GM23338 (cell line): Measurements from ENCODE around the gene CWC15. TPM values are rescaled to one million over a fixed set of nuclear protein-coding genes. Genes with fewer than 3 reads are reported as not detected.

Source experiments
- ATAC-seq: fragments of 200-7000 bp; cut with Tn5 transposase; 3 replicates; pipeline ENCODE4 v1.9.1; 2020
- DNase-seq: peaks from one replicate; pipeline ENCODE4 v3.0.0-alpha.2; 2015; ENCODE audit warnings: low spot score
- H2AFZ ChIP-seq: fragments of 200-600 bp; sonication (generic); 2 replicates; pipeline ENCODE4 v1.8.0; 2016; ENCODE audit warnings: antibody characterized with exemption, mild to moderate bottlenecking, moderate library complexity
- H3F3A ChIP-seq: fragments of 200-600 bp; sonication (generic); replicated peaks from 2 replicates; pipeline ENCODE4 v1.8.0; 2017; ENCODE audit warnings: antibody characterized with exemption, mixed run types, low read depth
- H3K27ac ChIP-seq: fragments of 200-600 bp; sonication (generic); 2 replicates; pipeline ENCODE4 v1.6.1; 2016; ENCODE audit warnings: low read depth
- H3K27me3 ChIP-seq: fragments of 200-600 bp; sonication (generic); 2 replicates; pipeline ENCODE4 v1.8.0; 2016; ENCODE audit warnings: mild to moderate bottlenecking, mixed run types, moderate library complexity; ENCODE audit not compliant: insufficient read depth
- H3K36me3 ChIP-seq: fragments of 200-600 bp; sonication (generic); 2 replicates; pipeline ENCODE4 v1.8.0; 2016; ENCODE audit warnings: mild to moderate bottlenecking; ENCODE audit not compliant: insufficient read depth
- H3K4me1 ChIP-seq: fragments of 200-600 bp; sonication (generic); 2 replicates; pipeline ENCODE4 v1.8.0; 2016; ENCODE audit warnings: mild to moderate bottlenecking, moderate library complexity; ENCODE audit not compliant: insufficient read depth
- H3K4me2 ChIP-seq: fragments of 200-600 bp; sonication (generic); 2 replicates; pipeline ENCODE4 v1.7.1; 2017; ENCODE audit warnings: mixed run types
- H3K4me3 ChIP-seq: fragments of 200-600 bp; sonication (generic); 2 replicates; pipeline ENCODE4 v1.6.1; 2016; ENCODE audit warnings: mixed run types
- H3K79me2 ChIP-seq: fragments of 200-600 bp; sonication (generic); replicated peaks from 2 replicates; pipeline ENCODE4 v1.8.0; 2017; ENCODE audit warnings: mild to moderate bottlenecking; ENCODE audit not compliant: insufficient read depth
- H3K9me2 ChIP-seq: fragments of 200-600 bp; sonication (generic); 2 replicates; pipeline ENCODE4 v1.8.0; 2017; ENCODE audit not compliant: insufficient read depth
- H4K20me1 ChIP-seq: fragments of 200-600 bp; sonication (generic); replicated peaks from 2 replicates; pipeline ENCODE4 v1.8.0; 2017; ENCODE audit warnings: mild to moderate bottlenecking; ENCODE audit not compliant: insufficient read depth
- H3K27ac Mint-ChIP-seq: 2 replicates; pipeline ENCODE4 v1.8.0; 2020; ENCODE audit warnings: inconsistent platforms, mild to moderate bottlenecking, moderate library complexity, mixed read lengths
- H3K27me3 Mint-ChIP-seq: 3 replicates; pipeline ENCODE4 v1.8.0; 2022; ENCODE audit warnings: low read depth, mild to moderate bottlenecking, moderate library complexity, mixed read lengths, inconsistent platforms; ENCODE audit not compliant: insufficient read depth, poor library complexity
- H3K36me3 Mint-ChIP-seq: 3 replicates; pipeline ENCODE4 v1.8.0; 2021; ENCODE audit warnings: low read depth, mild to moderate bottlenecking, inconsistent platforms, moderate library complexity, mixed read lengths
- H3K4me1 Mint-ChIP-seq: 3 replicates; pipeline ENCODE4 v1.8.0; 2020; ENCODE audit warnings: mild to moderate bottlenecking, inconsistent platforms, mixed read lengths
- H3K4me3 Mint-ChIP-seq: 3 replicates; pipeline ENCODE4 v1.8.0; 2021; ENCODE audit warnings: moderate library complexity, mild to moderate bottlenecking, inconsistent platforms, mixed read lengths
- H3K9me3 Mint-ChIP-seq: 3 replicates; pipeline ENCODE4 v1.8.0; 2020; ENCODE audit warnings: moderate library complexity, mild to moderate bottlenecking, inconsistent platforms, mixed read lengths
- CTCF ChIP-seq, 2 experiments: fragments of 200-600 bp in 1 of 2; sonication (generic) in 1 of 2; conservative IDR thresholded peaks; 2 replicates each; pipeline versions ENCODE4 v1.5.1 to v1.6.1; 2016 to 2017; ENCODE audit warnings: antibody characterized with exemption in 2 of 2, low read depth in 2 of 2, mild to moderate bottlenecking in 2 of 2, moderate library complexity in 1 of 2
- EZH2phosphoT487 ChIP-seq: fragments of 200-600 bp; sonication (generic); IDR thresholded peaks from one replicate; pipeline ENCODE4 v1.8.1; 2018; ENCODE audit warnings: antibody characterized with exemption; ENCODE audit not compliant: unreplicated experiment
- NANOG ChIP-seq: IDR thresholded peaks from 2 replicates; pipeline ENCODE4 v1.6.1; 2016; ENCODE audit warnings: antibody characterized with exemption, borderline replicate concordance
- POLR2AphosphoS5 ChIP-seq: IDR thresholded peaks from 2 replicates; pipeline ENCODE4 v1.6.1; 2016; ENCODE audit warnings: antibody characterized with exemption, low read depth
- ZNF114 ChIP-seq: fragments of 250-450 bp; sonication (Bioruptor Pico); IDR thresholded peaks from 2 replicates; pipeline ENCODE4 v1.5.0; 2020; ENCODE audit warnings: mild to moderate bottlenecking, moderate library complexity
- ZNF462 ChIP-seq: fragments of 250-450 bp; sonication (Bioruptor Pico); IDR thresholded peaks from 2 replicates; pipeline ENCODE4 v1.5.0; 2020; ENCODE audit warnings: mild to moderate bottlenecking, moderate library complexity
- polyA plus RNA-seq: library from polyadenylated mRNA; unstranded; fragments of >200 nt; fragmentation: Nextera tagmentation; extraction: Ambion mirVana; gene quantifications from 2 replicates; pipeline ENCODE4 v1.2.1, GENCODE V29; 2016
- total RNA-seq: library from RNA; depleted of rRNA; stranded (reverse); fragments of >200 nt; shearing (Covaris generic); gene quantifications from 2 replicates; pipeline ENCODE4 v1.2.3, GENCODE V29; 2014
- TF ChIP-seq, protein P1 (sequence below): IDR thresholded peaks from 2 replicates; pipeline ENCODE4 v1.6.1; 2016; ENCODE audit warnings: antibody characterized with exemption

CWC15 gene
- total and polyA plus RNA-seq, 2 experiments from 2014 or later, result 31.9 to 168 TPM

- Mint-ChIP-seq H3K9me3 (no peaks in the 10 kb centered on the region), H3K36me3 (no peaks in the 10 kb centered on the region), H3K4me1 (no peaks in the 10 kb centered on the region), H3K4me3 (no peak overlapping the region), H3K27me3 (no peaks in the 10 kb centered on the region), H3K27ac (no peak overlapping the region)
- Histone ChIP-seq H2AFZ (no peak overlapping the region), H4K20me1 (no peaks in the 10 kb centered on the region), H3K79me2 (no peaks in the 10 kb centered on the region), H3K4me3 (no peak overlapping the region), H3K27me3 (no peaks in the 10 kb centered on the region), H3F3A (no peaks in the 10 kb centered on the region), H3K9me2 (no peaks in the 10 kb centered on the region), H3K4me1 (no peaks in the 10 kb centered on the region), H3K4me2 (no peak overlapping the region), H3K27ac (no peak overlapping the region), H3K36me3 (no peaks in the 10 kb centered on the region)
- no peak for TF ChIP-seq EZH2phosphoT487
- no peak for TF ChIP-seq POLR2AphosphoS5
- TF ChIP-seq NANOG, result no peak
- TF ChIP-seq, protein P1, sequence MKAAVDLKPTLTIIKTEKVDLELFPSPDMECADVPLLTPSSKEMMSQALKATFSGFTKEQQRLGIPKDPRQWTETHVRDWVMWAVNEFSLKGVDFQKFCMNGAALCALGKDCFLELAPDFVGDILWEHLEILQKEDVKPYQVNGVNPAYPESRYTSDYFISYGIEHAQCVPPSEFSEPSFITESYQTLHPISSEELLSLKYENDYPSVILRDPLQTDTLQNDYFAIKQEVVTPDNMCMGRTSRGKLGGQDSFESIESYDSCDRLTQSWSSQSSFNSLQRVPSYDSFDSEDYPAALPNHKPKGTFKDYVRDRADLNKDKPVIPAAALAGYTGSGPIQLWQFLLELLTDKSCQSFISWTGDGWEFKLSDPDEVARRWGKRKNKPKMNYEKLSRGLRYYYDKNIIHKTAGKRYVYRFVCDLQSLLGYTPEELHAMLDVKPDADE, result no peak
- DNase-seq, result no peak
- ATAC-seq, result no peak
Measured at GRCh38 chr11:95005642-95006041, 32.3 kb upstream of the CWC15 start.

DNA sequence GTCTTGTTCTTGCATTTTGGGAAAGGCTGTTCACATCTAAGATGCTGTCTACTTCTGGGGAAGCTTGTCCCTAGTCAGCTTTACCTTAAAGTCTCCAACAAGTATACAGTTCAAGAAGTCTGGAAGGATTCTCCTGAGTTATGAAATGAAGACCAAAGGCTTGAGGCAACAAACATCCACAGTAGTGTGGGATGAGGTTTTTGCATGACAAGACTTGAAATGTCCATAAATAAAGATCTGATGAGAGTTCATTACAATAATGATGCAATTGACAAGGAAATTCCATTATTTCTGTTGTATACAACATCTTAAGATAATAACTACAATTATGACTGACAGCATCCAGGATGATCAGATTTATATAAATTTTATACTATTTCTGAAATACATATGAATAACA, 30.4 kb upstream of the CWC15 start:
- Mint-ChIP-seq H3K36me3 (no peaks in the 10 kb centered on the region), H3K27me3 (peaks cover 3% of the 10 kb centered on the region), H3K27ac (no peak overlapping the region), H3K4me1 (no peaks in the 10 kb centered on the region), H3K9me3 (no peaks in the 10 kb centered on the region), H3K4me3 (no peak overlapping the region)
- Histone ChIP-seq H3K4me3 (no peak overlapping the region), H3K36me3 (no peaks in the 10 kb centered on the region), H3K4me2 (no peak overlapping the region), H3K79me2 (no peaks in the 10 kb centered on the region), H3K9me2 (peaks cover 7% of the 10 kb centered on the region), H3K27me3 (no peaks in the 10 kb centered on the region), H4K20me1 (no peaks in the 10 kb centered on the region), H3K4me1 (no peaks in the 10 kb centered on the region), H3K27ac (no peak overlapping the region), H2AFZ (no peak overlapping the region), H3F3A (no peaks in the 10 kb centered on the region)
- no peak for DNase-seq
- no peak for ATAC-seq
- TF ChIP-seq ZNF462 (CRISPR knock-in tag) (no peak), CTCF (conservative IDR thresholded peaks at IDR 0.05; ENCODE audit: low read depth in 2 of 2) (no peak), ZNF114 (CRISPR knock-in tag) (no peak), NANOG (no peak), POLR2AphosphoS5 (no peak)
- TF ChIP-seq, protein P1, result no peak
